HFFc6 (cell line): ENCODE results near the gene CFL2. TPM values are rescaled to one million over a fixed set of nuclear protein-coding genes. Genes with fewer than 3 reads are reported as not detected.

Experiments
- DNase-seq: peaks from one replicate; pipeline ENCODE4 v3.0.0-alpha.2; 2018
- H3K27ac Mint-ChIP-seq: 2 replicates; pipeline ENCODE4 v1.8.0; 2020; ENCODE audit warnings: mild to moderate bottlenecking, mixed read lengths
- H3K27me3 Mint-ChIP-seq: 2 replicates; pipeline ENCODE4 v1.8.0; 2021; ENCODE audit warnings: mild to moderate bottlenecking, moderate library complexity, mixed read lengths; ENCODE audit not compliant: insufficient read depth
- H3K36me3 Mint-ChIP-seq: 2 replicates; pipeline ENCODE4 v1.8.0; 2021; ENCODE audit warnings: low read depth, mixed read lengths
- H3K4me1 Mint-ChIP-seq: 2 replicates; pipeline ENCODE4 v1.8.0; 2020; ENCODE audit warnings: low read depth, mixed read lengths
- H3K4me3 Mint-ChIP-seq: 2 replicates; pipeline ENCODE4 v1.8.0; 2020; ENCODE audit warnings: mild to moderate bottlenecking, moderate library complexity, mixed read lengths
- H3K9me3 Mint-ChIP-seq: 2 replicates; pipeline ENCODE4 v1.8.0; 2020; ENCODE audit warnings: mild to moderate bottlenecking, mixed read lengths
- CTCF ChIP-seq: fragments of 200-600 bp; sonication (generic); IDR thresholded peaks from 2 replicates; pipeline ENCODE4 v1.5.0; 2021; ENCODE audit warnings: antibody characterized with exemption, mild to moderate bottlenecking
- total RNA-seq, 6 experiments: library from RNA; stranded (reverse); fragmentation: NEBNext Ultra II Directional; extraction: Animal tissue kit (Norgen Biotek cat#: 25700); gene quantifications; 2 replicates in 1 of 6; 3 replicates in 5 of 6; pipeline ENCODE4 v1.2.3, GENCODE V29; 2021

The CFL2 gene
- total RNA-seq, 6 experiments from 2014 or later = 223 to 307 (median 268) TPM

GRCh38 chr14:34732802-34733201, 18.4 kb upstream of the CFL2 start:
- no peaks in the 10 kb centered on the region for H3K9me3 Mint-ChIP-seq

GRCh38 chr14:34723867-34724266, 9.5 kb upstream of the CFL2 start:
- DNase-seq = no peak

More at GRCh38 chr14:34732802-34733201, 18.4 kb upstream of the CFL2 start:
- no peak for TF ChIP-seq CTCF
- Mint-ChIP-seq H3K4me1 (peaks cover 20% of the 10 kb centered on the region), H3K4me3 (no peak overlapping the region), H3K36me3 (no peaks in the 10 kb centered on the region), H3K27ac (no peak overlapping the region), H3K27me3 (no peaks in the 10 kb centered on the region; the same call in 1 of the 2 replicates)
- no peak for DNase-seq

GRCh38 chr14:34722723-34723545, 8.5 kb upstream of the CFL2 start:
- Mint-ChIP-seq H3K4me1 (peaks cover 32% of the 10 kb centered on the region), H3K9me3 (no peaks in the 10 kb centered on the region), H3K4me3 (no peak overlapping the region), H3K27me3 (no peaks in the 10 kb centered on the region), H3K36me3 (no peaks in the 10 kb centered on the region), H3K27ac (peak overlapping the region; percentile 45)
- DNase-seq = peak; percentile 37
- TF ChIP-seq CTCF = peak; percentile 90

More at GRCh38 chr14:34723867-34724266, 9.5 kb upstream of the CFL2 start:
- no peak for TF ChIP-seq CTCF
- H3K9me3 Mint-ChIP-seq = no peaks in the 10 kb centered on the region
- no peak overlapping the region for H3K27ac Mint-ChIP-seq
- no peaks in the 10 kb centered on the region for H3K36me3 Mint-ChIP-seq
- H3K4me1 Mint-ChIP-seq = peaks cover 22% of the 10 kb centered on the region
- H3K27me3 Mint-ChIP-seq = no peaks in the 10 kb centered on the region
- no peak overlapping the region for H3K4me3 Mint-ChIP-seq

- H3K27ac Mint-ChIP-seq = no peak overlapping the region
Measured at GRCh38 chr14:34721129-34721528, 6.7 kb upstream of the CFL2 start.

GRCh38 chr14:34718750-34719304, 4.4 kb upstream of the CFL2 start:
- DNase-seq = peak; percentile 55
- Mint-ChIP-seq H3K27ac (no peak overlapping the region), H3K4me1 (peaks cover 55% of the 10 kb centered on the region), H3K4me3 (no peak overlapping the region), H3K36me3 (peaks cover 2% of the 10 kb centered on the region), H3K27me3 (no peaks in the 10 kb centered on the region), H3K9me3 (no peaks in the 10 kb centered on the region)
- no peak for TF ChIP-seq CTCF

More at GRCh38 chr14:34721129-34721528, 6.7 kb upstream of the CFL2 start:
- Mint-ChIP-seq H3K27me3 (no peaks in the 10 kb centered on the region), H3K4me3 (no peak overlapping the region), H3K36me3 (no peaks in the 10 kb centered on the region), H3K4me1 (peaks cover 42% of the 10 kb centered on the region), H3K9me3 (no peaks in the 10 kb centered on the region)
- no peak for TF ChIP-seq CTCF
- DNase-seq = no peak
